AG09309 (cell line): ENCODE measurements around the gene ALLC.

ENCODE experiments used
- DNase-seq: peaks from one replicate; pipeline ENCODE4 v3.0.0-alpha.2; 2010; ENCODE audit warnings: low read depth
- H3K4me3 ChIP-seq: 2 replicates; pipeline ENCODE4 v1.5.1; 2011; ENCODE audit warnings: mild to moderate bottlenecking, low read depth, low read length, moderate library complexity; ENCODE audit not compliant: control insufficient read depth
- TF ChIP-seq, protein P1 (sequence below): IDR thresholded peaks from 2 replicates; pipeline ENCODE4 v1.5.1; 2011; ENCODE audit warnings: mild to moderate bottlenecking, low read depth, low read length, inconsistent platforms; ENCODE audit not compliant: insufficient read depth, control insufficient read depth; ENCODE audit errors: missing control alignments

Gene ALLC

DNA sequence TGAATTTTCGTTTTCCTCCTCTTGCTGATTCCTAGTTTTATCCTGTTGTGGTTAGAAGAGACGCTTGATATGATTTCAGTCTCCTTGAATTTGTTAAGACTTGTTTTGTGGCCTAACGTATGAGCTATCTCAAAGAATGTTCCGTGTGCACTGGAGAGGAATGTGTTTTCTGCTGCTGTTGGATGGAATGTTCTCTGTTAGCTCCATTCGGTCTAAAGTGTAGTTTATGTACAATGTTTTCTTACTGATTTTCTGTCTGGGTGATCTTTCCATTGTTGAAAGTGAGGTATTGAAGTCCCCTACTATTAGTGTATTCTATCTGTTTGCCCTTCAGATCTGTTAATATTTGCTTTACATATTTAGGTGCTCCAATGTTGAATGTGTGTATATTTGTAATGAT lies 37.2 kb upstream of the ALLC start:
- H3K4me3 ChIP-seq = no peak overlapping the region
- TF ChIP-seq, protein P1, sequence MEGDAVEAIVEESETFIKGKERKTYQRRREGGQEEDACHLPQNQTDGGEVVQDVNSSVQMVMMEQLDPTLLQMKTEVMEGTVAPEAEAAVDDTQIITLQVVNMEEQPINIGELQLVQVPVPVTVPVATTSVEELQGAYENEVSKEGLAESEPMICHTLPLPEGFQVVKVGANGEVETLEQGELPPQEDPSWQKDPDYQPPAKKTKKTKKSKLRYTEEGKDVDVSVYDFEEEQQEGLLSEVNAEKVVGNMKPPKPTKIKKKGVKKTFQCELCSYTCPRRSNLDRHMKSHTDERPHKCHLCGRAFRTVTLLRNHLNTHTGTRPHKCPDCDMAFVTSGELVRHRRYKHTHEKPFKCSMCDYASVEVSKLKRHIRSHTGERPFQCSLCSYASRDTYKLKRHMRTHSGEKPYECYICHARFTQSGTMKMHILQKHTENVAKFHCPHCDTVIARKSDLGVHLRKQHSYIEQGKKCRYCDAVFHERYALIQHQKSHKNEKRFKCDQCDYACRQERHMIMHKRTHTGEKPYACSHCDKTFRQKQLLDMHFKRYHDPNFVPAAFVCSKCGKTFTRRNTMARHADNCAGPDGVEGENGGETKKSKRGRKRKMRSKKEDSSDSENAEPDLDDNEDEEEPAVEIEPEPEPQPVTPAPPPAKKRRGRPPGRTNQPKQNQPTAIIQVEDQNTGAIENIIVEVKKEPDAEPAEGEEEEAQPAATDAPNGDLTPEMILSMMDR = no peak
- DNase-seq = no peak

DNA sequence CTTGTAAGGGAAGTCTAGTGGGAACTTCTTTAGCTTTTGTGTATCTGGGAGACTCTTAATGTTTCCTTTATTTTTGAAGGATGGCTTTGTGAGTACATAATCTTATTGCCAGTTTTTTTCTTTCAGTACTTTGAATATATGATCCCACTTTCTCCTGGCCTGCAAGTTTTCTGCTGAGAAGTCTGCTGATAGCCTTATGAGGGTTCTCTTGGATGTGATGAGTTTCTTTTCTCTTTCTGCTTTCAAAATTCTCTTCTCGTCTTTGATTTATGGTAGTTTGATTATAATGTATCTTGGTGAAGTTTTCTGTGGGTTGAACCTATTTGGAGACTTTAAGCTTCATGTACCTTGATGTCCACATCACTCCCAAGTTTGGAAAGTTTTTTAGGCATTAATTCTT lies 35.0 kb upstream of the ALLC start:
- H3K4me3 ChIP-seq = no peak overlapping the region
- TF ChIP-seq, protein P1 = no peak
- no peak for DNase-seq

DNA sequence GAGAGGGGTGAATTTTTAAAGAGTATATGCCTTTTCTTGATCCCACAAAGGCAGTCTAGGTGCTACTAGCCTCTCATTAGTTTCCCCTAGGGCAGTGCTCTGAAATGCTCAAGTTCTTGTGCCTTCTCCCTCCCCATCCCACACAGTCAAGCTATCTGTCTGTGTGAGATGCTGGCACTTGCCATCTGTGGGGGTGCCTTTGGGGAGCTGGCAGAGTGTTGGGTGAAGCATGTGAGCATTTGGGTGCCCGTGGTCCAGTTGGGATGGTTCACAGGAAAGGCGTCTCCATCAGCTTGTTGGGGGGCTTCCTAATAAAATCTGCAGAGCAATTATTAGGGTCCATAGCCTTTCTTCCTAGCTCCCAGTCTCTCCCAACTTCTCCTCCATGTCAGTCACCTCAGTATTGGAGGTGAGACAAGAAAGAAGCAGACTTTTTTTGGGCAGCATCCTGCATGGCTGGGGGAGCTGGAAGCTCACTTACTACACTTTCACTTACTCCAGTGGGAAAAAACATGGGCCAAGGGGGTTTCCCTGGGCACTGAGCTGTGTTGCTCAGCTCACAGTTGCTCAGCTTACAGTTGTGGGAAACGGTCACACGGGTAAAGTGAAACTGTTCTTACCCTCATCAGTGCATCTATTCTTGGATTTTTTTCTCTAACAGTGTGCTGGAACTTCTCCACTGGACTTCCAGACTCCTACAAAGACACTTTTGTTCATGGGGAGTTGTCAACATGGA lies 33.8 kb upstream of the ALLC start:
- no peak for DNase-seq
- TF ChIP-seq, protein P1 = no peak
- H3K4me3 ChIP-seq = no peak overlapping the region

DNA sequence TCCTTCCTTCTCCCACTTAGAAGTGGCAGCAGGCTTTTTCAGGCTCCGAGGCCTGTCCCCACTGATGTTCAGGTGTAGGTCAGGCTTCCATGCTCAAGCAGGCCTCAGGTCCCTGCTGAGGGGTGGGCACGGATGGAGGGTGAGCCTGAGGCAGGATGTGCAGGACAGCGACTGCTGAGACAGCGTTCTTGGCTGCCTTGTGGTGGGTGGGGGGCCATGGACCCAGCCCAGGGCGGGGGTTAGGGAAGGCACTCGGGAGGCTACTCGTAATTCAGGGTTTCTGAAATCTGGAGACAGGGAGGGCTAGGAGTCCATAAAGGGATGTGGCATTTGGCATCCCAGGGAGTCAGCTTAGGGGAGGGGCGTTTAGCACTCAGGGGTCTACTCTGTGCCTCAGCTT lies 32.8 kb upstream of the ALLC start:
- DNase-seq = no peak

DNA sequence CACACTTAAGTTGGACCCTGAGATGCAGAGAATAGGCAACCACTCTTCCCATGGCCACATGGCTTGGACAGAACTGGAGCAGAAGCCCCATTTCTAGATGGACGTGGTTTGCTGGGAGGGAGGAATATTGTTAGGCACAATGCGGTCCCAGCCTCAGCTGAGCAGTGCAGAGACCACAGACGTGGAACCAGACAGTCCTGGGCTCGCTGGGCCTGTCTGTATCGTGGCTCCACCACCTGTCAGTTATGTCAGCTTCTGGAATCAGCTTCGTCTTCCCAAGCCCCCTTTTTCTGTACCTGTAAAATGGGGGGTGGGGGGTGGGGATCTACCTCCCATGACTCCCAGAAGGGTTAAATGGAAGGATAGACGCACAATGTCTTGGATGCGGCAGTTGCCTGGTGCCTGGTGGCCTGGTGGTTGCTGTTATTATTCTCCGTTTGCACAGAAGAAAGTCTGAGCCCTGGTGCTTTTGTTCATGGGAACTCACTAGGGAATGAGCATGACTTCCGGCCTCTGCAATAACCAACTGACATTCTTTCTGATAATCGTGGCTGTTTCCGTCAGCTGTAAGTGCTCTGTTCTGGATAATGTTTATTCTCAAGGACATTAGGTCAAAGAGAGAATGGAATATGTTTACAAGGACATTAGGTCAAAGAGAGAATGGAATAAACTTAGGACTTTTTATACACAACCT lies 31.7 kb upstream of the ALLC start:
- no peak overlapping the region for H3K4me3 ChIP-seq
- no peak for DNase-seq

More for the DNA sequence above, 32.8 kb upstream of the ALLC start:
- TF ChIP-seq, protein P1 = no peak
- no peak overlapping the region for H3K4me3 ChIP-seq

DNA sequence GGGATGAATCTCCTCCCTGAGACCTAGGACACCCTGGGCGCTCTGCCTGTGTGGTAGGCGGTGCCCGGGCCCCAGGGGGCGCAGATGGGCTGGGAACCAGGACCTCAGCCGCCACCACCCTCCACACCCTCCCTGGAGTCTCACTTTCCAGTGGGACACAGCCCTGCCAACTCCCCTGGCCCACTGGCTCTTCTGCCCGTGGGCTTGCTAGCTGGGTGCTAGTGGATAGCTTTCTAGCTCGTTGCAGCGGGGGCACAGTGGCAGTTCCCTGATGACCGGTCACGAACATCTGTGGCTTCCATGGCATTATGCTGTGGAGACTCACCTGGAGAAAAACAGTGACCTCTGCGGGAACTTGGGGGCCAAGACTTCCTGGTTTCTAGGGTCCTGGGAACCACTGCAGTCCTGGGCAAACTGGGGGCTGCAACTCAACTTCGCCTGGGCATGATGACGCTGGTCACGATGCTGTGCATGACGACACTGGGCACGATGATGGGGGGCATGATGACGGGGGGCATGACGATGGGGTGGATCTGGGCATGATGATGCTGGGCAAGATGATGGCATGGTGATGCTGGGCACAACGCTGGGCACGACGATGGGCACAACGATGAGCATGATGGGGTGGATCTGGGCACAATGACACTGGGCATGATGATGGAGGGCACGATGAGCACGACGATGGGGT lies 31.0 kb upstream of the ALLC start:
- no peak for DNase-seq
- TF ChIP-seq, protein P1 = no peak
- H3K4me3 ChIP-seq = no peak overlapping the region

More for the DNA sequence above, 31.7 kb upstream of the ALLC start:
- TF ChIP-seq, protein P1 = no peak
